ENCODE results near the gene HOXB7.

DNA sequence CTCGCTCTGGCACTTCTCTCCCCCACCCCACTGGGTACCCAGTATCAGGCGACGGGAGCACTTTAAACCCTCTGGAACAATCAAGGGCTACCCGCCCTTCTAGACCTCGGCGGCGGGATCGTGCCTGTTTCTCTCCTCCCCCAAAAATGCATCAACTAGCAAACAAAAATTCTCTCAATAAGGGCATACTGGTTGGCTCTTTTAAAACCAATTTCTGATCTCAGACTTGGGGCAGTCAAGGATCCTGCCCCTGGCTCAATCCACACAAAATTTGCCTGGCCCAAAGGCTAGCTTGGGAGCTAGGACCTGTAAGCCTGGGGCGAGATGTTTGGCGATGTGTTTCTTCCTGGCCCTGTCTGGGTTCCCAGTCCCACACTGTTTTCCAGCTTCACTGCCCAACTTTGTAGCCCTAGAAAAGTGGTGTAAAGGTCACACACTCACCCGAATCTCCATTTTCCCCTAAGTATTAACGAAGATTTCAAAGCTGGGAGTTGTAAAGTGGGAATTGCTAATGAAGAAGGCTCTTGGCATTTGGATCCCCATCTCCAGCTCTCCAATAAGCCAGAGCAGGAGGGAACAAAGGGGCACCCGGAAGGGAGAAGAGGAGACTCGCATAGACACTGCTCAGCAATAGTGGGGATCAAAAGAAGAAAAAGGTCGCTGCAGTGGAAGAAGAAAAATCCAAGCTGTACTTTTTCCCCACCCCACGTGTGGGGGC lies 51.5 kb downstream of the HOXB7 start:
- TF ChIP-seq, protein P1, sequence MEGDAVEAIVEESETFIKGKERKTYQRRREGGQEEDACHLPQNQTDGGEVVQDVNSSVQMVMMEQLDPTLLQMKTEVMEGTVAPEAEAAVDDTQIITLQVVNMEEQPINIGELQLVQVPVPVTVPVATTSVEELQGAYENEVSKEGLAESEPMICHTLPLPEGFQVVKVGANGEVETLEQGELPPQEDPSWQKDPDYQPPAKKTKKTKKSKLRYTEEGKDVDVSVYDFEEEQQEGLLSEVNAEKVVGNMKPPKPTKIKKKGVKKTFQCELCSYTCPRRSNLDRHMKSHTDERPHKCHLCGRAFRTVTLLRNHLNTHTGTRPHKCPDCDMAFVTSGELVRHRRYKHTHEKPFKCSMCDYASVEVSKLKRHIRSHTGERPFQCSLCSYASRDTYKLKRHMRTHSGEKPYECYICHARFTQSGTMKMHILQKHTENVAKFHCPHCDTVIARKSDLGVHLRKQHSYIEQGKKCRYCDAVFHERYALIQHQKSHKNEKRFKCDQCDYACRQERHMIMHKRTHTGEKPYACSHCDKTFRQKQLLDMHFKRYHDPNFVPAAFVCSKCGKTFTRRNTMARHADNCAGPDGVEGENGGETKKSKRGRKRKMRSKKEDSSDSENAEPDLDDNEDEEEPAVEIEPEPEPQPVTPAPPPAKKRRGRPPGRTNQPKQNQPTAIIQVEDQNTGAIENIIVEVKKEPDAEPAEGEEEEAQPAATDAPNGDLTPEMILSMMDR (IDR thresholded peaks at IDR 0.05): no peak
- TF ChIP-seq EP300 (IDR thresholded peaks at IDR 0.05): no peak
